ENCODE results near the gene BRD1. TPM values are rescaled to one million over a fixed set of nuclear protein-coding genes. Genes with fewer than 3 reads are reported as not detected.

Gene BRD1
- total RNA-seq, 4 donors from 2014 or later = 69.3 to 116 (median 81.1) TPM

GRCh38 chr22:49734390-49734789 lies 93.3 kb downstream of the BRD1 start:
- Histone ChIP-seq H3K9me3 (no peaks in the 10 kb centered on the region), H3K4me3 (no peak overlapping the region), H3K36me3 (no peaks in the 10 kb centered on the region), H3K4me1 (no peaks in the 10 kb centered on the region), H3K27ac (no peak overlapping the region), H3K27me3 (peaks cover 64% of the 10 kb centered on the region)
- DNase-seq (ENCODE audit: low spot score in 2 of 2) = peak in 1 of 2 donors; percentile 52
- 76% methylated on average over 11 of the region's 11 CpGs for WGBS
- no peak for TF ChIP-seq EP300 (IDR thresholded peaks at IDR 0.05)
- no peak for TF ChIP-seq POLR2A (IDR thresholded peaks at IDR 0.05)
- TF ChIP-seq CTCF (IDR thresholded peaks at IDR 0.05) = no peak
- TF ChIP-seq POLR2AphosphoS5 (IDR thresholded peaks at IDR 0.05) = no peak

GRCh38 chr22:49733631-49734030 lies 94.0 kb downstream of the BRD1 start:
- 85% methylated on average over 7 of the region's 7 CpGs for WGBS
- Histone ChIP-seq H3K27me3 (peaks cover 63% of the 10 kb centered on the region), H3K9me3 (no peaks in the 10 kb centered on the region), H3K4me1 (no peaks in the 10 kb centered on the region), H3K27ac (no peak overlapping the region), H3K36me3 (no peaks in the 10 kb centered on the region), H3K4me3 (no peak overlapping the region)
- no peak for TF ChIP-seq EP300 (IDR thresholded peaks at IDR 0.05)
- no peak for TF ChIP-seq POLR2A (IDR thresholded peaks at IDR 0.05)
- TF ChIP-seq POLR2AphosphoS5 (IDR thresholded peaks at IDR 0.05) = no peak
- no peak for TF ChIP-seq CTCF (IDR thresholded peaks at IDR 0.05)
- peak in 1 of 2 donors; percentile 38 for DNase-seq (ENCODE audit: low spot score in 2 of 2)

GRCh38 chr22:49730656-49731055 lies 97.0 kb downstream of the BRD1 start:
- no peaks in the 10 kb centered on the region for H3K36me3 ChIP-seq
- H3K27me3 ChIP-seq = peaks cover 74% of the 10 kb centered on the region
- no peak for DNase-seq (ENCODE audit: low spot score in 2 of 2)
- 92% methylated on average over 9 of the region's 9 CpGs for WGBS
- TF ChIP-seq EP300 (IDR thresholded peaks at IDR 0.05) = no peak
- TF ChIP-seq POLR2AphosphoS5 (IDR thresholded peaks at IDR 0.05) = no peak
- TF ChIP-seq CTCF (IDR thresholded peaks at IDR 0.05) = no peak
- TF ChIP-seq POLR2A (IDR thresholded peaks at IDR 0.05) = no peak
- no peaks in the 10 kb centered on the region for H3K9me3 ChIP-seq
- H3K4me3 ChIP-seq = no peak overlapping the region
- no peaks in the 10 kb centered on the region for H3K4me1 ChIP-seq
- no peak overlapping the region for H3K27ac ChIP-seq

GRCh38 chr22:49728570-49729271 lies 99.0 kb downstream of the BRD1 start:
- TF ChIP-seq EP300 (IDR thresholded peaks at IDR 0.05) = no peak
- TF ChIP-seq CTCF (IDR thresholded peaks at IDR 0.05) = no peak
- TF ChIP-seq POLR2A (IDR thresholded peaks at IDR 0.05) = no peak
- no peak for TF ChIP-seq POLR2AphosphoS5 (IDR thresholded peaks at IDR 0.05)
- 54% methylated on average over 14 of the region's 31 CpGs for WGBS
- H3K4me3 ChIP-seq = no peak overlapping the region
- no peaks in the 10 kb centered on the region for H3K9me3 ChIP-seq
- no peaks in the 10 kb centered on the region for H3K36me3 ChIP-seq
- H3K27me3 ChIP-seq = peaks cover 73% of the 10 kb centered on the region
- H3K27ac ChIP-seq = no peak overlapping the region
- DNase-seq (ENCODE audit: low spot score in 2 of 2) = no peak
- H3K4me1 ChIP-seq = peaks cover 3% of the 10 kb centered on the region

- DNase-seq (ENCODE audit: low spot score in 2 of 2) = no peak
- Histone ChIP-seq H3K27me3 (peaks cover 73% of the 10 kb centered on the region), H3K9me3 (no peaks in the 10 kb centered on the region), H3K36me3 (no peaks in the 10 kb centered on the region), H3K4me3 (no peak overlapping the region), H3K27ac (no peak overlapping the region), H3K4me1 (peaks cover 3% of the 10 kb centered on the region)
- 26% methylated on average over 8 of the region's 16 CpGs for WGBS
- TF ChIP-seq EP300 (IDR thresholded peaks at IDR 0.05) (no peak), POLR2A (IDR thresholded peaks at IDR 0.05) (no peak), CTCF (IDR thresholded peaks at IDR 0.05) (no peak), POLR2AphosphoS5 (IDR thresholded peaks at IDR 0.05) (no peak)
These were observed 99.6 kb downstream of the BRD1 start for GRCh38 chr22:49727881-49728569.

Data from suprapubic skin (tissue), 4 donors.